K562 (cell line): Measurements from ENCODE around the gene YPEL3. TPM values are rescaled to one million over a fixed set of nuclear protein-coding genes. Genes with fewer than 3 reads are reported as not detected.

Source experiments
- ATAC-seq: fragments of 200-7000 bp; cut with Tn5 transposase; 3 replicates; pipeline ENCODE4 v1.9.1; 2020; ENCODE audit warnings: moderate library complexity
- BruUV-seq: library from RNA; stranded (reverse); fragments of 400-500 nt; replicated peaks from 2 replicates; lab custom pipeline; 2021; lab: Mats Ljungman, UMichigan
- CTCF ChIA-PET: fragments of 300-600 bp; formaldehyde crosslinking; extraction: SDS; loops from one replicate; lab custom pipeline; 2021; ENCODE audit warnings: low intra/inter-chr PET ratio; lab: Yijun Ruan, JAX
- POLR2A ChIA-PET: fragments of 300-600, 350-650 bp; sonication (Branson Sonifier 250); formaldehyde crosslinking; extraction: SDS; loops from one replicate; lab custom pipeline; 2021; ENCODE audit warnings: antibody characterized with exemption, inconsistent platforms; lab: Yijun Ruan, JAX
- DNase-seq, 4 experiments: peaks; one replicate each; pipeline versions ENCODE4 v3.0.0 to v3.0.0-alpha.2; 2011 to 2018; ENCODE audit warnings: low spot score in 3 of 4, mixed read lengths in 3 of 4; ENCODE audit errors: extremely low read depth in 1 of 4
- FAIRE-seq: peaks from 2 replicates; lab custom pipeline; 2011; peaks lifted over from hg19 to GRCh38; lab: Jason Lieb, UNC
- H2AFZ ChIP-seq: 2 replicates; pipeline ENCODE4 v1.6.0; 2011; ENCODE audit warnings: low read depth, low read length, control low read depth, inconsistent platforms
- H3K27ac ChIP-seq: fragments of 200-600 bp; 3 replicates; pipeline ENCODE4 v1.8.0; 2011; ENCODE audit warnings: low read depth, mild to moderate bottlenecking, control low read depth, inconsistent platforms, low read length, moderate library complexity, mixed read lengths; ENCODE audit errors: extremely low read depth
- H3K27me3 ChIP-seq, 2 experiments: fragments of 300-600 bp in 1 of 2; 2 replicates in 1 of 2; 3 replicates in 1 of 2; pipeline versions ENCODE4 v1.6.0 to v1.8.0; 2011; ENCODE audit warnings: inconsistent platforms in 2 of 2, low read length in 2 of 2, mild to moderate bottlenecking in 1 of 2, mixed read lengths in 1 of 2, moderate library complexity in 1 of 2; ENCODE audit not compliant: control insufficient read depth in 2 of 2, insufficient read depth in 2 of 2
- H3K36me3 ChIP-seq: fragments of 300-600 bp; 3 replicates; pipeline ENCODE4 v1.8.0; 2011; ENCODE audit warnings: mild to moderate bottlenecking, low read length, inconsistent platforms; ENCODE audit not compliant: control insufficient read depth, insufficient read depth
- H3K4me1 ChIP-seq, 2 experiments: fragments of 200-600 bp in 1 of 2; replicated peaks in 1 of 2; 2 replicates in 1 of 2; 3 replicates in 1 of 2; pipeline versions ENCODE4 v1.5.1 to v1.8.0; 2011; ENCODE audit warnings: inconsistent platforms in 2 of 2, low read length in 2 of 2, mild to moderate bottlenecking in 1 of 2, mixed read lengths in 1 of 2, moderate library complexity in 1 of 2; ENCODE audit not compliant: control insufficient read depth in 2 of 2, insufficient read depth in 2 of 2
- H3K4me2 ChIP-seq: 2 replicates; pipeline ENCODE4 v1.6.1; 2011; ENCODE audit warnings: low read length, control low read depth, inconsistent platforms, mixed read lengths; ENCODE audit not compliant: insufficient read depth
- H3K4me3 ChIP-seq: fragments of 200-600 bp; sonication (generic), shearing (Covaris generic); 2 replicates; pipeline ENCODE4 v1.5.1; 2016; ENCODE audit warnings: control low read depth, inconsistent platforms
- H3K79me2 ChIP-seq: fragments of 200-600 bp; 3 replicates; pipeline ENCODE4 v1.8.0; 2011; ENCODE audit warnings: low read length, inconsistent platforms; ENCODE audit not compliant: control insufficient read depth, insufficient read depth
- H3K9ac ChIP-seq, 2 experiments: 2 replicates each; pipeline versions ENCODE4 v1.6.0 to v1.6.1; 2011; ENCODE audit warnings: low read depth in 2 of 2, low read length in 2 of 2, control low read depth in 1 of 2, inconsistent platforms in 1 of 2, mild to moderate bottlenecking in 1 of 2, mixed read lengths in 1 of 2; ENCODE audit not compliant: insufficient read depth in 1 of 2
- H3K9me1 ChIP-seq: one replicate; pipeline ENCODE4 v1.6.0; 2011; ENCODE audit warnings: inconsistent platforms, mild to moderate bottlenecking, low read length, moderate library complexity; ENCODE audit not compliant: control insufficient read depth, insufficient read depth
- H3K9me3 ChIP-seq: replicated peaks from 2 replicates; pipeline ENCODE4 v1.5.1; 2011; ENCODE audit warnings: low read depth, low read length, inconsistent platforms; ENCODE audit not compliant: control insufficient read depth, insufficient read depth
- H4K20me1 ChIP-seq: replicated peaks from 2 replicates; pipeline ENCODE4 v1.6.1; 2011; ENCODE audit warnings: low read length, inconsistent platforms, mixed read lengths; ENCODE audit not compliant: control insufficient read depth, insufficient read depth
- CCNT2 ChIP-seq: IDR thresholded peaks from 2 replicates; pipeline ENCODE4 v1.6.1; 2011; ENCODE audit warnings: borderline replicate concordance, low read depth, mild to moderate bottlenecking, moderate library complexity, mixed read lengths, low read length; ENCODE audit not compliant: insufficient read length; ENCODE audit errors: extremely low read depth
- MTA3 ChIP-seq: fragments of 450-650 bp; formaldehyde crosslinking; IDR thresholded peaks from 2 replicates; pipeline ENCODE4 v1.6.1; 2017; ENCODE audit warnings: mild to moderate bottlenecking, borderline replicate concordance
- MYC ChIP-seq, 2 experiments: fragments of 250-450 bp in 1 of 2; sonication (Bioruptor Pico) in 1 of 2; IDR thresholded peaks; 2 replicates each; pipeline versions ENCODE4 v1.5.1 to v1.6.1; 2012 to 2021; ENCODE audit warnings: low read depth in 2 of 2, borderline replicate concordance in 1 of 2, improper control_type of control experiment in 1 of 2, low read length in 1 of 2, mild to moderate bottlenecking in 1 of 2, moderate library complexity in 1 of 2
- POLR2A ChIP-seq: fragments of 450-650 bp; conservative IDR thresholded peaks from 2 replicates; pipeline ENCODE4 v1.6.1; 2016
- TAF1 ChIP-seq: IDR thresholded peaks from 2 replicates; pipeline ENCODE4 v1.6.1; 2011; ENCODE audit warnings: mild to moderate bottlenecking, low read length, moderate library complexity; ENCODE audit not compliant: insufficient read depth, control insufficient read depth, severe bottlenecking; ENCODE audit errors: extremely low read depth
- ZNF197 ChIP-seq: fragments of 200-800 bp; sonication (Bioruptor generic); IDR thresholded peaks from 2 replicates; pipeline ENCODE4 v1.6.1; 2016; ENCODE audit warnings: low read depth, missing genetic modification characterization, missing compliant biosample characterization
- in situ Hi-C: fragments of 300-500 bp; cut with MboI; formaldehyde crosslinking; loops from 4 replicates; pipeline ENCODE4 v1.15.0; 2018; ENCODE audit warnings: inconsistent platforms, mixed read lengths
- intact Hi-C: fragments of 100-400 bp; cut with micrococcal nuclease; formaldehyde crosslinking; loops from 2 replicates; pipeline ENCODE4 v1.14.2; 2022
- polyA plus RNA-seq, 8 experiments: library from polyadenylated mRNA; depleted of rRNA in 4 of 8; stranded (reverse) in 5 of 8; unstranded in 3 of 8; fragments of >200 nt; fragmentation: Nextera tagmentation in 2 of 8; fragmentation: Illumina TruSeq in 1 of 8; extraction: Ambion mirVana in 2 of 8; extraction: Trizol in 1 of 8; gene quantifications; 2 replicates each; pipeline versions ENCODE4 v1.2.1 to v1.2.3, GENCODE V29; 2011 to 2014; ENCODE audit warnings: inconsistent platforms in 1 of 8, missing spikeins in 1 of 8
- total RNA-seq, 7 experiments: library from RNA; depleted of rRNA in 6 of 7; stranded (reverse); fragments of >200 nt in 6 of 7; fragmentation: Illumina TruSeq in 2 of 7; extraction: Trizol in 2 of 7; gene quantifications; 2 replicates each; pipeline versions ENCODE4 v1.2.1 to v1.2.3, GENCODE V29; 2011 to 2021; ENCODE audit warnings: low replicate concordance in 1 of 7

The YPEL3 gene
- total and polyA plus RNA-seq, 9 of the 15 experiments (the other 6 are each of a cell fraction or from before 2014, with no cell fraction given): 0.41 to 15.0 (median 2.9) TPM

GRCh38 chr16:30075503-30076275, 20.3 kb downstream of the YPEL3 start, which contains the start of gene PPP4C (continued):
- TF ChIP-seq MYC (IDR thresholded peaks at IDR 0.05; ENCODE audit: low read depth, low read length) (peak; percentile 44; the same call in 1 of the 2 replicates), MYC (CRISPR knock-in tag; IDR thresholded peaks at IDR 0.05; ENCODE audit: borderline replicate concordance, low read depth) (peak; percentile 19; the same call in 1 of the 2 replicates), TAF1 (peak; percentile 96)

GRCh38 chr16:30070490-30070889, 25.5 kb downstream of the YPEL3 start:
- Histone ChIP-seq H3K27ac (peak overlapping the region; percentile 42; the same call in 2 of the 3 replicates), H3K36me3 (peaks cover 64% of the 10 kb centered on the region)
- intact Hi-C loops: no loop called here
- no peak for TF ChIP-seq ZNF197 (CRISPR knock-in tag)
- no peak for TF ChIP-seq MTA3
- TF ChIP-seq POLR2A: 0 out of 2 replicates have a peak, but pooled peaks have one; percentile 18
- TF ChIP-seq CCNT2: peak; percentile 9
- TF ChIP-seq, all 486 proteins: peak for 2
- peaks cover 51% of the 10 kb centered on the region for H4K20me1 ChIP-seq
- peak overlapping the region; percentile 86 to 93; a peak in 2 of 4 replicates for H3K9ac ChIP-seq
- CTCF ChIA-PET: no interaction called here
- BruUV-seq: no TSS peak
- no peaks in the 10 kb centered on the region for H3K9me3 ChIP-seq
- in situ Hi-C loops: no loop called here
- H3K4me3 ChIP-seq: peak overlapping the region; percentile 32; the same call in 1 of the 2 replicates
- ATAC-seq (no peak), FAIRE-seq (no peak), DNase-seq (no peak)
- peaks cover 58% of the 10 kb centered on the region for H3K79me2 ChIP-seq
- H3K9me1 ChIP-seq: peaks cover 17% of the 10 kb centered on the region
- H3K27me3 ChIP-seq: no peaks in the 10 kb centered on the region
- H3K4me2 ChIP-seq: peak overlapping the region; percentile 79; the same call in 1 of the 2 replicates
- POLR2A ChIA-PET: interaction anchor here (1.9 kb wide), 1 partner anchor 21 kb away, joined by 9 read pairs; the partner anchor contains the start of gene TBX6
- H2AFZ ChIP-seq: no peak overlapping the region
- H3K4me1 ChIP-seq: peaks cover 42 to 49% of the 10 kb centered on the region in 2 experiments
